GM21381 (cell line): ENCODE data around the gene C10orf90.

Source experiments
- ATAC-seq: cut with Tn5 transposase; IDR thresholded peaks from one replicate; pipeline ENCODE4 v1.9.1; 2021; ENCODE audit warnings: mild to moderate bottlenecking, moderate library complexity; ENCODE audit not compliant: unreplicated experiment

Gene C10orf90

DNA sequence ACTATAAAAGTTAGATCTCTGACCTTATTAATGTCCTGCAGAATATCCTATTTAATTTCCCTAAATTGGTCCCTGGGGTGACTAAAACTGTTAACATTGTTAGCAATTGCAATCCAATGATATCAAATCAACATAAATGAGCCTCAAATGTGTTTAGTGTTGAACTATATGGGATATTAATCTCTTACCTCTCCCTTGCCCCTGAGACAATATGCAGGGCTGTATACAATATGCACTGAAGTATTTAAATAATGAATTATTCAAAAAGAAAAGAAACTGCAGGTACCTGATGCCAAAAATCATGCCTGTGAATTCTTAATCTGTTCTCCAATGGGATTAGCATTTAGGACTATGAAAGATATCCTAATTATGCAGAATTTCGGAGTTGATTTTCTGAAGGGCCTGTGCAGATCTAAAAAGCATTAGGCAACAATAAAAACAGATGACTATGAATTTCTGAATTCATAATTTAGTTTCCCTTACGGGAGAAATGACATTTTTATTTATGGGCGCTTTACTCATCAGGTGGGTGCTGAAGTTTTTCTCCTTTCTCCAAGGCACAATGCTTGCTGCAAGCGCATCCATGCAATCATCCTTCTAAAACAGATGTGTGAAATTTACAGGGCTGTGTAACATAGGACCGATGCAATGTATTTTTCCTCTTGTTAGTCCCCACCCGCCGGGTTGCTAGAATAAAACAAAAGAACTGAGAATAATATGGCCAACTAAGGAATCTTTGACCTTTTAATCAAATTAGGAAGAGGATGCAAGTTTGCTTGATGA lies 5.4 kb upstream of the C10orf90 start:
- no peak for ATAC-seq

DNA sequence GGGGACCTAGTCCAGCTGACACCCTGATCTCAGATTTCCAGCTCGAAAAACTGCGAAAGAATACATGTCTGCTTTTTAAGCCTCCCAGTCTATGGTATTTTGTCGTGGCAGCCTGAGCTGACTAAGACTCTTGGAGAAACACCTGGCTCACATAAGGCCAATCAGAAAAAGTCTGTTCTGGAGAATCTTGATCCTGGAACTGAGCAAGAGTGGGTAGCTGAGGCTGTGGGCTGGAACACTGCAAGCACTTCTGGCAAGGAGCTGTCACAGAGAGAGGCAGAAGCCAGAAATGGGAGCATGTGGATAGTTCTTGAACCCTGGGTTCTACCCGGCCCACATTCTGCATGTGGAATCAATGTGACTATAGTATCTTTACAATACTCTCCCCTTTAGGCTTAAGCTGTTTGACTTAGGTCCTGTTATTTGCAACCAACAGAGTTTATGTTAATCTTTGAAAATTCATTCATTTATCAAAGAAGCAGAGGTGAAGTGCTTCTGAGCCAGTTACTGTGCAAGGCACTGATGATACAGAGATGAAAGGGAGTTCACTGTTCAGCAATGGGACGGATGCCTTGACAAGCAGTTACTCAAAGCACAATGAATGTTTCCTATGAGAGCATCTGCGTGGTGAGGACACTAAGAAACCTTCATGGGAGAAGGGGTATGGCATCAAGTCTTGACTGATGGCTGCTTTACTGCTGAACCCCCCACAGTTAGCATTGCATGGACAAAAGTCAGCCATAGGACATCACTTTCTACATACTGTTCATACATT lies 4.4 kb upstream of the C10orf90 start:
- ATAC-seq = no peak

DNA sequence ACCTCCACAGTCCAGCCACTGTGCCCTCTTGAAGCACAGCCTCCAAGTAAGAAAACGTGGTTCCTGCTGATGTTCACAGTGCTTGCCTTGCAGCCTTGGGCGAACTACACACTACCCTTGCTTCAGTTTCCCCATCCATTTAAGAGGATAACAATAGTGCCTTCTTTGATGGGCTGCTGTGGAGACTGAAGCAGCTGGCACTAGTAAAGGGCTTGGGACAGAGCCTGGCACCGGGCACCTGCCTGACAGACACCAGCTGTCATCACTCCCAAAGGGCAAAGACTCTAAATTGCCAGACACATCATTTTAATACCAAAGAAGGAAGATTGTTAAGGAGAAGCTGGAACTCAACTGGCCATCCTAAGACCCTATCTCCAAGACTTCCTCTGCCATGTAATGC lies 3.1 kb upstream of the C10orf90 start:
- no peak for ATAC-seq

DNA sequence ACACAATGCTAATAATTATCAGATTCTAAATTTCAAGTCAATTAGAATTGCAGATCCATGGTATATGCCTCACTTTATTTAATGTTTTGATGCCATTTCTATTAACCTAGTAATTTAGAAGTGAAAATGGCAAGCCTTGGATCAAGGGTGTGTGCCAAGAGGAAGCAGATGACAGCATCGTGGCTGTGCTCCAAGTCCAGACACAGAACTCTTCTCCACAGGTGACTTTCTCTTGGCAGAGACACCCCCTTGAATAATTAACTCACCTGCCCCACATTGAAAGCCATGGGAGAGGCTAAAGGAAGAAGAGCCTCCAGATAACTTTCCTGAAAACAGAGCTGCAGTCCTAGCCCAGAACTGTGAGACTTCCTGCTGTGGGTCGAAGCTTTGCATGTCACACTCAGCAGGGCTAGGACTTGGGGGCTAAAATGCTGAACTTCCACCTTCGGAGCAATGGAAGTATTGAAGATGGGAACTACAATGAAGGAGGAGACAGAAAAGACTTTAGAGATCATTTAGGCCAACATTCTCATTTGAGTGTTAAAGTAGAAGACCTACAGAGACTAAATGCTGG lies 996 bp upstream of the C10orf90 start:
- ATAC-seq = no peak

DNA sequence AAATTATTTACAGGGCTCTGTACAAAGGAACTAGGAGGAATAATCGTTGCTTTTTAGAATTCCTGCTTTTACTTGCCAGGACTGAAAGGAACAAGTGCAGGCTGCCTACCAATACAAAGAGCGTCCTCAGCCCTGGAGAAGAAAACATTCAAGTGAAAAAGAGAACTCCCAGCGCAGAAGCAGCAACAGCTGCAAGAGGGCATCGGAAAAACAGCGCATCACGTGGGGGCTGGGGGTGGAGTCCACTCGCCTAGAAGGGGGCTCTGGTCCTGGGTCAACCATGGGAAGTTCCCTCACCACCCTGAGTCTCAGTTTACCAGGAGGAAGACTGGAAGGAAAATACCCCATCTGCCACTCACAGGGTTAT lies 385 bp upstream of the C10orf90 start:
- no peak for ATAC-seq

DNA sequence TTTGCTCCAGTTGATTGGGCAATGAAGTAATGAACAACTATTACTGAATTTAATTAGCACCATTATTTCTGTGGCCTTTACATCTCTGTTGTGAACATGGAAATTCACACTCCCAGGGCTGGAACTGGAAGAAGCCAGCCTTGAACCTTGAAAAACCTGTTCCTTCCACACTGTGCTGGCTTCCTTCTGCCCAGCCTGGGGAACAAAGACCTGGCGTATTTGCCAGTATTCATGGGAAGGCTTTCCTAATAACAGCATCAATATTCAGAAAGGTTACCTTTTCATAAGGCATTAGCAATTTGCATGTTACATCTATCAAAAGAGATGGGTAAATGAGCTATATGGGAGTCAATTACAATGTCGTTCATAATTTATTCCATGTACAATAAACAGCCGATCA lies 1.3 kb downstream of the C10orf90 start:
- ATAC-seq = no peak

DNA sequence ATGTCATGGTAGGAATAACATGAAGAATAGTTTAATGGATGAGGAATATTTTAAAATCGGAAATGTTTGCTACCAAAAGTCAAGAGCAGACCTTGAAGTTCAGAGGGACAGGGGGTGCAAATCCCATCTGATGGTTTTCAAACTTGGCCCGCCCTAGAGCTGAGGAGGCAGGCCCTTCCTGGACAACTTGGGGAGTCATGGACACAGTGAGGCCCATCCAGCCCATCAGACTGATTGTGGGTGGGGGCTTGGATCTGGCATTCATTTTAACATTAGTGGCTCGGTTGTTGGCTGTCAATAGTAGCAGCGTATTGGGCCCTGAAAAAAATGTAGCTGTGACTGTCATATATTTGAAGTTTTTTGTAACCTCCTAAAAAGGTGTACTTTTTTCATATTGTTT lies 2.0 kb downstream of the C10orf90 start:
- no peak for ATAC-seq

DNA sequence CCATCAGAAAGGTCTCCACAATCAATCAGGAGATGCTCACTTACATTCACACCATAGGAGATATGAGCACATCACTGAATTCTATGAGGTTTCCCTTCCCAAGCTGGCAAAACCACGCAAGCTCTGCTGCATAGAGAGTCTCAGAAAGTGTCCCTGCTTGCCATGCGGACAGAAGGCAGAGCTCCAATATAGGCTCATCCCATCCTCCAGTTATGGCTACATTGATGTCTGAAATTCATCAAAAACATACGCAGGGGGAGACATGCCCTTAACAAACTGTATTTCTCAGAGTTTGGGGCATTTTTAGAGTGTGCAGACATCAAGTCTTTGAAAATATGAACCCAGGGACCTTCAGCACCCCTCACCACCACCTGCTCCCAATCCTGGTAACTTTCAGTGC lies 2.9 kb downstream of the C10orf90 start:
- no peak for ATAC-seq

DNA sequence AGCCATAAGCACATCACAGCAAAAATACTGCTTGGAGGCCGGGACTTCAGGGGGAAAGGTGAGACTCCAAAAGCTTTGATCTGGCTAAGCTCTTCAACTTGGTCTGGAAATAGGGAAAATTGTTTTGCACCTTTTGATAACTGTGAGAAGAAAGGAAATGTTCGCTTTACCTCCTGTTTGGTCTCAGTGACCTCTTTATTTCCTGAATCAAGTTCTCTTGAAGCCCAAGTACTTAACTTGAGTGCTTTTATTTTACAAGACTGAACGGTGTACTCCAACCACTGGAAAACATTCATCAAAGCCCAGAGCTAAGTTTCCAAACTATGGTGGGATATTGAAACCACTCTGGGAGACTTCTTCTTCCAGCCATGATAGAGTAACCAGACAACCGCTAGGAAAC lies 5.3 kb downstream of the C10orf90 start:
- ATAC-seq = no peak

DNA sequence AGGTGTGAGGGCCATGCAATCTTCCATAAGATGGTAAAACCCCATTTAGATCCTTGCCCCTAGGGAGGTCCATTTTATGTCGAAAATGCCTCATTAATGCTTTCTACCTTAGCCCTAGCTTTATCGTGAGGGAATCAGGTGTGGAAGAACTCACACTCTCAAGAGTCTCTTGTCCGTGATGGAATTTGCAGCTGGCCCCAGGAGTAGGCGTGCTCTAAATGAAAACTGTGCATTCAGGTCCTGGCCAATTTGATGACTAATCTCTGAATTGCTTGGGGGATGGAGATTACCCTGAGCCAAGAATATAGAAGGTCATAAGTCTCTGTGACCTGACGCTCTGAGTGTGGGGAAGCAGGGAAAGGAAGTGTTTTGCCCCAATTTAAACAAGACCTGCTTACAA lies 6.6 kb downstream of the C10orf90 start:
- ATAC-seq = no peak

DNA sequence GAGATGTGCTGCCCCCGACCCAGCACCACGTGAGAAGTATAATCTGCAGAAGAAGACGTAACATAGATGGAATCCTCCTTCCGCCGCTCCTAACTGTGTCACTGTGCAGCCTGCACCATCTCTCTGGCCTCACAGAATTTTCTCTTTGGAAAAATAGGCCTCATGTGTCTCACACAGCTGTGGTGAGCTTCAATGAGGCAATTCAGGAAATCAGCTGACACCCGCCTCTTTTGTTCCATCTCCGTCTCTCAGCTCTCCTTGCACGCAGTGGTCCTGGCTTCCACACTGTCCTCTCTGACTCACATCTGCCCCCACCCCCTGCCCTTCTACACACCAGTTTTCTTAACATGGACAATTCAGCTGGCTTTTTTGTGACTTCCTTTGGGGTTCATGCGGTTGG lies 7.2 kb downstream of the C10orf90 start:
- ATAC-seq = no peak

DNA sequence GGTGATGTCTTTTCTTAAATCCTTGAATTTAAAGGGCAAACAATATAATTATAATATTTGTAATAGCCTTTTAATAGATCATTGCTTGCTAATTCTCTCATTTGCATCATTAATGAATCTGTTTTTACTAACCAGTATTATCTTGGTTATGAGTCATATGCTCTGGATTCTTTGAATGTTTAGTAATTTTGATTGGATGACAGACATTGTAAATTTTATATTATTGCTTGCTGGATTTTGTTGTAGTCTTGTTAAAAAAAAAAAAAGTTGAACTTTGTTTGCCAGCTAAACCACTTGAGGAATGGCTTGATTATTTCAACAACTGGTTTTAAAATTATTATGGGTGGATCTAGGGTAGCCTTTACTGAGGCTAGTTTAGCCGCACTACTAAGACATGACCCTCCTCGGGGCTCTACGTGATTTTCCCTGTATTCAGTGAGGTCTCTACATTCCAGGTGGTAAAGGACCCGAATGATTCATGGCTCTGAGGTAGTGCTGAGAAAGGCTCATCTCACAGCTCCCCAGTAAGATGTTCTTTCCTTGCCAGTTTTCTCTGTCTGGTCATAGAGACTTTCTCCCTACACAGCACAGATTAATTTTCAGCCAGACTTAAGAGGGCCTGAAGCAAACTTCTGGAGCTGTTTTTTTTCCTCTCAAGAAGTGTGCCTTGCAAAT lies 8.5 kb downstream of the C10orf90 start:
- no peak for ATAC-seq

DNA sequence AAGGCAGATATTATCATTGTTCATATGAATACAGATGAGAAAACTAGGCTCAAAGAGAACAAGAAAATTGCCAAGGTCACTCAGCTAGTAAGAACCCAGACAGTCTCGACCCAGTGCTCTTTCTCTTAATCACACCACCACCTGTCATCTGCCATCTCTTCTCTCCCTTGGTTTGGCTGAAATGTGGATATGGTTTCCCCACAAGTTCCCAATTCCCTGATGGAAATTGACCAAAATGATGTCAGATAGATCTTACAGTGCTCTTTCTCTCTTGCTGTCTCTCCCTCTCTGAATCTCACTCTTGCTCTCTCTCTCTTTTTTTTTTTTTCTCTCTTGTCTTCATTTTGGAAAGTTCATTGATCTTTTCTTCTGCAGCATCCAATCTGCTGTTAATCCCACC lies 9.1 kb downstream of the C10orf90 start:
- ATAC-seq = no peak

DNA sequence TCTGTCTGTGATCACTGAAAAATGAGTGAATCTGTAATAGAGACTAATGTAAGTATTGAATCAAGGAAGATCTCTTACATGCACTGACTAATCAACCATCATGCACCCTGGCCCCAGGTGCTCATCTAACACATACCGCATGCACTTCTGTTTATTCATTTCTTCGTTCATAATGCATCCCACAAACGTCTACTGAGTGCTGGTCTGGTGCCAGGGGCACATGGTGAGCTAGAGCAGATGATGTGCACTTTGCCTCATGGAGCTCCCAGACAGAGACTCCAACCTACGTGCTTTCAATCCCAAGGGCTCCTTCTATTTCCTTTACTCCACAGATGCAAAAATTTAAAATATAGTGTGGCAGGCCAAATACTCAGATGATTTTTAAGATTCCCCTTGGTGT lies 10.7 kb downstream of the C10orf90 start:
- no peak for ATAC-seq

DNA sequence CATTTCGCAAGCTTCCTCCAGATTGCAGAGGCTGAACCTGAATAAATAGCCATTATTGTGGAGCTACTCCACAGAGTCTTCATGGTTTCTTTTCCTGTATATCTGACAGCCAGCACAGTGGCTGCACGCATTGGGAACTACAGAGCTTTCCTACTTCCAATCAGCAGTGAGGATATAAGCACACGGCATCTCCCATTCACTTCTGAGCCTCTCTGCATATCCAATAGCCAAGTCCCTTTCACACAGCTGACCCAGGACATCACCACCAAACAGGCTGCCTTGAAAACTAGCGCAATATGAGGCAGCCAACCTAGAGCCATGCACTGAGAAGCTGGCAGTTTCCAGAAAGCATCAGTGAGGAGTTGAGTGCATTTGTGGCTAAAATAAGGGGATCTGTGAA lies 11.6 kb downstream of the C10orf90 start:
- no peak for ATAC-seq

DNA sequence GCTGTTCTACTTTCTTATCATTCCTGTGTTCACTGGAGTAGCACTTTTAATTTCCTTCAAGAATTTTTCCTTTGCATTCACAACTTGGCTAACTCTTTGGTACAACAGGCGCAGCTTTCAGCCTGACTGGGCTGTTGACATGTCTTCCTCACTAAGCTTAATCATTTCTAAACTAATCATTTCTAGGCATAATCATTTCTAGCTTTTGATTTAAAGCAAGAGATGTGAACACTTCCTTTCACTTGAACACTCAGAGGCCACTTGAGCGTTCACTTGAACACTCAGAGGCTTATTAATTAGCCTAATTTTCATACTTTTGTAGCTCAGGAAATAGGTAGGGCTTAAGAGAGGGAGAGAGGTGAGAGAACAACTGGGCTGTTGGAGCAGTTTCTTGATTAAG lies 15.9 kb downstream of the C10orf90 start:
- no peak for ATAC-seq

DNA sequence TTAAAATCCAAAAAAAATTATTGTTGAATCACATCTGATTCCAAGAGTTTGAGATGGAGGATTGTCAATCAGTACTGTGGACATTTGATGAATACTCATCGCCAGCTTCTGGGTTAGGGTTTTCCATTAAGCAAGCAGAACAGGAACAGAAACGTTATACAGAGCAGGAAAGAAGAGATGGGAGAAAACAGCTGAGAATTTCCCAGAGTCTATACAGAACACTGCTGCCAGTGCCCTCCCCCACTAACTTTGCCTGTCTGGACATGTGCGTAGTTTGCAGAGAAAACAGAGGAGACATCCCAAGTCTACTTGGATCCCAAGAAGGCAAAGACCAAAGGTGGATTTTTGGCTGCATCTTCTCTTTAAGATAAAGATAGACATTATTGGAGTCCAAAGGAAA lies 19.0 kb downstream of the C10orf90 start:
- no peak for ATAC-seq

DNA sequence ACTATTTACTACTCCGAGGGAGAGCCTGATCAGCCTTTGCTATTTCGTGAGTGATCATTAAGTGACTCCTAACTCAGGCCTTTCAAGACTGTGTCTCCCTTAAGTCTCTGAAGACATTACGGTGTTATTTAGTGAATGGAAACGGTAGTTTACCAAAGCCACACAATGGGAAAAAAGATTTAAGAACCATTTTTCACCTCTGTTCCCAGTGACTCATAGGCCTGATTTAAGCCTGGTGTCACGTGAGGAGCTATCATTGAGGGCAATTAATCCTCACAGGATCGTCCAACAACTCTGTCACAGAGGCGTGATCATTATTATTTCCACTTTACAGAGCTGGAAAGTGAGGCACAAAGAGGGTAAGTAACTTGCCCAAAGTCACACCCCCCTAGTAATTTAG lies 20.3 kb downstream of the C10orf90 start:
- no peak for ATAC-seq

DNA sequence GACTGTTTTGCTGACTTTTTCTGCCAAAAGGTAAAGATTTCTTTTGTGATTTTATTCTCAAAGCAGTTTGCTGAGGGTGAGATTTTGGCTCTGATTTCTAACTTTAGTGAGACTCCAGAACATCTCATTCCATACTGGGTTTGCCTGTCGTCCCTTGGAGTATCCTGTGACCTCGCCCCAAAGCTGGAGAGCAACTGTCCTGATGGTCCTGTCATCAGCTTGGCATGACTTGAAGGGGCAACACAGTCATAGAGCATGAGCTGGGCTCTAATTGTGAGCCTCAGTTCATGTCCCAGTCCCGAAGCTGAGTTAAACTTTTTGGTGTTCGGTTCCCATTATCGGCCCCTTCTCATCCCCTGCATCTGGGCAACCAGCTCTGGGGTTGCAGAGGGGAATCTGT lies 23.4 kb downstream of the C10orf90 start:
- ATAC-seq = no peak

DNA sequence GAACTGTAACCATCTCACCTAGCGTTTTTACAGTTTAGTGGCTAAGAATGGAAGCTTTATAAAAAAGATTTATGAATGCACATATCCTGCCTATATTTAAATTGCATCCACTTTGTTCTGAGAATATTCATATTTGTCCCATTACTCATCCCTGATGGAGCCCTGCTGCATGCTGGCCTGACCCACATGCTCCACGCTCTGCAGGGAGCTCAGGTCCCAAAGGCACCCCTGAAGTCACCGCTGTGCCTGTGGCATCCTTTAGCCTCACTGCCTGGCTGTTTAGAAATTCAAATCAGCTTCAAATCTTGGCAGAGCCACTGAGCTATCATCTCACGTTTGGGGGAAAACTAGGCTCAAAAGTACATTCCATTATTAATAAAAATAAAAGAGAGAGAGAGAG lies 24.4 kb downstream of the C10orf90 start:
- ATAC-seq = no peak

DNA sequence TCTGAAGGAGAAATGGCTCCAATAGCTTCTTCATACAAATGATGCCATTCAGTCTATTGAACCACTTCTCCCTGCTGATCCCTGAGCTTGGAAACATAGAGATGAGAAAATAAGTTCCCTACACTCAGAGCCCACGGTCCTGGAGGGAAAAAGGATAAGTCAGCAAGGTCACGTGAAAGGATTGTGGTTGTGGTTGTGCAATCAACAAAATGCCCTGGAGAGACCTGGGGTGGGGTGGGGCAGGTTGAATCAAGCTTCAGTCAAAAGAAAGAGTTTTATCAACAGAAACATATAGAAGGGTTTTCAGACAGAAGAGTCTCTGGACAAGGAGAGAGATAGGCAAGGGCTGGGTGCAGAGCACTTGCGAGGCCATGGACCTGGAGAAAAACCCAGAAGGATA lies 30.1 kb downstream of the C10orf90 start:
- no peak for ATAC-seq

DNA sequence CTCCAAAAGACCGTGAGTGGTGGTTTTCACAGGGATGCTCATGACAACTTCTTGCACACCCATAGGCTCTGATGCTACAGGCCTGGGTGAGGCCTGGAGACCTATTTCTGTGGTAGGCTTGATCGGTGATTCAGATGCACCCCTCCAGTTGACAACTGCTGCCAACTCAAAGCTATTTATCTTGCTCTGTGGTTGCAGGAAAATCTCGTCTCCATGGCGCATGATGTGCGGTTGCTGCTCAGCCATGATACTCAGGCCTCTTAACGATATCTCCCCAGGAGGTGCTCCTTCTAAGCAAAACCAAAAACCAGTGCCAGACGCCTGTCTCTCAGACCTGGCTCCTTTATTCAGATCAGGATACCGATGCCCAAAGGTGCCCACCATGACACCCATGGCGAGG lies 31.4 kb downstream of the C10orf90 start:
- no peak for ATAC-seq
